HCT116 (cell line): ENCODE data around the gene MSL1. TPM values are rescaled to one million over a fixed set of nuclear protein-coding genes. Genes with fewer than 3 reads are reported as not detected.

Experiments used
- ATAC-seq: fragments of 200-7000 bp; cut with Tn5 transposase; 2 replicates; pipeline ENCODE4 v1.9.1; 2020; ENCODE audit warnings: mild to moderate bottlenecking, moderate library complexity
- BruUV-seq: library from RNA; stranded (reverse); fragments of 400-500 nt; replicated peaks from 2 replicates; lab custom pipeline; 2021; lab: Mats Ljungman, UMichigan
- CTCF ChIA-PET: fragments of 300-600 bp; sonication (Branson Sonifier 250); formaldehyde crosslinking; loops from one replicate; lab custom pipeline; 2021; ENCODE audit warnings: antibody characterized with exemption; lab: Charles Lee
- POLR2A ChIA-PET: fragments of 300-600, 350-600 bp; sonication (Branson Sonifier 250); formaldehyde crosslinking; loops from one replicate; lab custom pipeline; 2021; ENCODE audit warnings: antibody characterized with exemption; lab: Charles Lee
- RAD21 ChIA-PET, 2 experiments: fragments of 300-600 bp; sonication (Branson Sonifier 250); formaldehyde crosslinking; loops; one replicate each; lab custom pipeline; 2023; ENCODE audit warnings: low total read pairs in 2 of 2; ENCODE audit not compliant: uncharacterized antibody in 2 of 2, unreplicated experiment in 2 of 2, low non-redundant PET in 1 of 2; lab: Charles Lee
- DNase-seq: peaks from one replicate; pipeline ENCODE4 v3.0.0-alpha.2; 2010; ENCODE audit warnings: low read depth, low spot score
- H2AFZ ChIP-seq: fragments of 200-600 bp; shearing (Covaris generic), sonication (generic); 2 replicates; pipeline ENCODE4 v1.6.1; 2017; ENCODE audit warnings: low read depth, mixed run types, mixed read lengths, antibody characterized with exemption, low read length; ENCODE audit not compliant: poor library complexity, severe bottlenecking
- H3K27ac ChIP-seq: 2 replicates; pipeline ENCODE4 v1.5.1; 2012; ENCODE audit warnings: low read depth, low read length
- H3K27me3 ChIP-seq: fragments of 200-600 bp; sonication (generic); 2 replicates; pipeline ENCODE4 v1.6.1; 2016; ENCODE audit warnings: mixed run types, low read length, mixed read lengths; ENCODE audit not compliant: insufficient read depth
- H3K36me3 ChIP-seq, 2 experiments: fragments of 200-500 bp in 1 of 2; fragments of 200-600 bp in 1 of 2; sonication (Bioruptor generic) in 1 of 2; sonication (generic) in 1 of 2; 2 replicates each; pipeline versions ENCODE4 v1.5.1 to v1.6.1; 2014 to 2016; ENCODE audit warnings: low read length in 2 of 2, inconsistent platforms in 1 of 2, mixed read lengths in 1 of 2, mixed run types in 1 of 2; ENCODE audit not compliant: insufficient read depth in 2 of 2, control insufficient read depth in 1 of 2
- H3K4me1 ChIP-seq, 2 experiments: fragments of 200-600 bp in 1 of 2; sonication (generic) in 1 of 2; 2 replicates each; pipeline versions ENCODE4 v1.5.1 to v1.6.1; 2012 to 2017; ENCODE audit warnings: low read length in 2 of 2, inconsistent platforms in 1 of 2, mild to moderate bottlenecking in 1 of 2, mixed read lengths in 1 of 2, mixed run types in 1 of 2, moderate library complexity in 1 of 2; ENCODE audit not compliant: insufficient read depth in 2 of 2, control insufficient read depth in 1 of 2
- H3K4me2 ChIP-seq: fragments of 200-600 bp; sonication (generic); 2 replicates; pipeline ENCODE4 v1.6.1; 2017; ENCODE audit warnings: mixed run types, low read length, mixed read lengths
- H3K4me3 ChIP-seq, 2 experiments: fragments of 200-600 bp in 1 of 2; sonication (generic) in 1 of 2; replicated peaks in 1 of 2; 2 replicates each; pipeline ENCODE4 v1.5.1; 2011 to 2016; ENCODE audit warnings: low read length in 2 of 2, control low read depth in 1 of 2, low read depth in 1 of 2, mild to moderate bottlenecking in 1 of 2, mixed read lengths in 1 of 2, mixed run types in 1 of 2
- H3K79me2 ChIP-seq: fragments of 200-600 bp; sonication (generic); 2 replicates; pipeline ENCODE4 v1.6.1; 2017; ENCODE audit warnings: mild to moderate bottlenecking, mixed run types, low read length, moderate library complexity, mixed read lengths; ENCODE audit not compliant: insufficient read depth
- H3K9ac ChIP-seq: fragments of 200-600 bp; sonication (generic); 2 replicates; pipeline ENCODE4 v1.6.1; 2016; ENCODE audit warnings: low read length, mixed read lengths
- H3K9me2 ChIP-seq: fragments of 200-600 bp; sonication (generic), shearing (Covaris generic); 2 replicates; pipeline ENCODE4 v1.6.1; 2017; ENCODE audit warnings: mixed run types, mild to moderate bottlenecking, moderate library complexity; ENCODE audit not compliant: insufficient read depth
- H3K9me3 ChIP-seq, 2 experiments: fragments of 200-500 bp in 1 of 2; fragments of 200-600 bp in 1 of 2; sonication (Bioruptor generic) in 1 of 2; sonication (generic) in 1 of 2; 2 replicates each; pipeline ENCODE4 v1.6.1; 2014 to 2017; ENCODE audit warnings: low read length in 2 of 2, mixed read lengths in 2 of 2, inconsistent platforms in 1 of 2, low read depth in 1 of 2, mild to moderate bottlenecking in 1 of 2, mixed run types in 1 of 2, moderate library complexity in 1 of 2; ENCODE audit not compliant: control insufficient read depth in 1 of 2, insufficient read depth in 1 of 2
- H4K20me1 ChIP-seq: fragments of 200-600 bp; sonication (generic), shearing (Covaris generic); 2 replicates; pipeline ENCODE4 v1.6.1; 2017; ENCODE audit warnings: mixed run types, mild to moderate bottlenecking, moderate library complexity; ENCODE audit not compliant: insufficient read depth
- CEBPB ChIP-seq: IDR thresholded peaks from 2 replicates; pipeline ENCODE4 v1.6.1; 2012; ENCODE audit warnings: low read depth
- CTCF ChIP-seq, 3 experiments: fragments of 200-600 bp in 1 of 3; sonication (generic) in 1 of 3; IDR thresholded peaks in 2 of 3; conservative IDR thresholded peaks in 1 of 3; 2 replicates each; pipeline ENCODE4 v1.5.1; 2012 to 2017; ENCODE audit warnings: low read depth in 2 of 3, low read length in 2 of 3, antibody characterized with exemption in 1 of 3, borderline replicate concordance in 1 of 3, control low read depth in 1 of 3, mild to moderate bottlenecking in 1 of 3, mixed read lengths in 1 of 3, mixed run types in 1 of 3, moderate library complexity in 1 of 3; ENCODE audit not compliant: insufficient read depth in 1 of 3
- EGR1 ChIP-seq: IDR thresholded peaks from 2 replicates; pipeline ENCODE4 v1.6.1; 2012; ENCODE audit warnings: low read depth
- ELF1 ChIP-seq: IDR thresholded peaks from 2 replicates; pipeline ENCODE4 v1.6.1; 2012; ENCODE audit warnings: low read depth, borderline replicate concordance
- EZH2phosphoT487 ChIP-seq: fragments of 200-600 bp; IDR thresholded peaks from 2 replicates; pipeline ENCODE4 v1.6.1; 2018; ENCODE audit warnings: antibody characterized with exemption, borderline replicate concordance
- FOSL1 ChIP-seq: IDR thresholded peaks from 2 replicates; pipeline ENCODE4 v1.6.1; 2012; ENCODE audit warnings: low read depth
- POLR2AphosphoS5 ChIP-seq: IDR thresholded peaks from 2 replicates; pipeline ENCODE4 v1.6.1; 2011; ENCODE audit warnings: mild to moderate bottlenecking, low read depth, low read length, moderate library complexity
- RAD21 ChIP-seq: IDR thresholded peaks from 2 replicates; pipeline ENCODE4 v1.6.1; 2012; ENCODE audit warnings: low read depth, mild to moderate bottlenecking
- SIN3A ChIP-seq: IDR thresholded peaks from 2 replicates; pipeline ENCODE4 v1.6.1; 2012; ENCODE audit warnings: low read depth
- SP1 ChIP-seq: IDR thresholded peaks from 2 replicates; pipeline ENCODE4 v1.6.1; 2012; ENCODE audit warnings: low read depth
- SRF ChIP-seq: IDR thresholded peaks from 2 replicates; pipeline ENCODE4 v1.6.1; 2012; ENCODE audit warnings: low read depth
- TCF7L2 ChIP-seq: IDR thresholded peaks from 2 replicates; pipeline ENCODE4 v1.7.0; 2011; ENCODE audit warnings: borderline replicate concordance, inconsistent platforms; ENCODE audit not compliant: insufficient read depth, insufficient read length; ENCODE audit errors: extremely low read depth
- YY1 ChIP-seq: IDR thresholded peaks from 2 replicates; pipeline ENCODE4 v1.6.1; 2011; ENCODE audit warnings: low read length, low read depth, moderate library complexity, mild to moderate bottlenecking; ENCODE audit not compliant: insufficient replicate concordance; ENCODE audit errors: extremely low read depth
- ZBTB33 ChIP-seq: IDR thresholded peaks from 2 replicates; pipeline ENCODE4 v1.6.1; 2011; ENCODE audit warnings: mild to moderate bottlenecking, low read length, moderate library complexity; ENCODE audit not compliant: insufficient replicate concordance; ENCODE audit errors: extremely low read depth
- ZNF274 ChIP-seq: fragments of 200-500 bp; sonication (Bioruptor generic); IDR thresholded peaks from 2 replicates; pipeline ENCODE4 v1.6.1; 2014; ENCODE audit warnings: mild to moderate bottlenecking, low read depth, low read length, inconsistent platforms
- intact Hi-C: fragments of 100-400 bp; cut with micrococcal nuclease; formaldehyde crosslinking; loops from 2 replicates; pipeline ENCODE4 v1.10.0; 2022
- total RNA-seq: library from RNA; stranded (reverse); gene quantifications from one replicate; pipeline ENCODE4 v1.2.1, GENCODE V29; 2021; ENCODE audit not compliant: unreplicated experiment
- TF ChIP-seq, protein P1 (sequence below): IDR thresholded peaks from 2 replicates; pipeline ENCODE4 v1.6.1; 2012
- TF ChIP-seq, protein P2 (sequence below): IDR thresholded peaks from 2 replicates; pipeline ENCODE4 v1.6.1; 2012

MSL1 gene
- total RNA-seq, 1 experiment from 2014 or later = 67.2 TPM

GRCh38 chr17:40181205-40181604 lies 59.4 kb downstream of the MSL1 start:
- Histone ChIP-seq H3K9me2 (no peaks in the 10 kb centered on the region), H3K9me3 (no peaks in the 10 kb centered on the region), H3K36me3 (peaks cover 0 to 9% of the 10 kb centered on the region in 2 experiments; a peak in 1 of 4 replicates), H3K9ac (peak overlapping the region; percentile 62), H3K4me3 (no peak overlapping the region), H3K27ac (peak overlapping the region; percentile 86), H3K4me1 (peaks cover 49 to 59% of the 10 kb centered on the region in 2 experiments), H4K20me1 (no peaks in the 10 kb centered on the region), H3K27me3 (no peaks in the 10 kb centered on the region), H3K4me2 (peak overlapping the region; percentile 73), H3K79me2 (no peaks in the 10 kb centered on the region), H2AFZ (no peak overlapping the region)
- ATAC-seq (no peak), DNase-seq (no peak)
- TF ChIP-seq, protein P1, sequence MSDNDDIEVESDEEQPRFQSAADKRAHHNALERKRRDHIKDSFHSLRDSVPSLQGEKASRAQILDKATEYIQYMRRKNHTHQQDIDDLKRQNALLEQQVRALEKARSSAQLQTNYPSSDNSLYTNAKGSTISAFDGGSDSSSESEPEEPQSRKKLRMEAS = no peak
- ChIA-PET CTCF (interaction anchor here (0.7 kb wide), 1 partner anchor 28 kb away, joined by 4 read pairs; no protein-coding TSS in a partner anchor), RAD21 (no interaction called here), POLR2A (no interaction called here)
- intact Hi-C loops = no loop called here
- BruUV-seq = no TSS peak

GRCh38 chr17:40182606-40183005 lies 60.8 kb downstream of the MSL1 start:
- no peak overlapping the region for H2AFZ ChIP-seq
- H3K36me3 ChIP-seq = 0 out of 4 replicates have a peak, but pooled peaks cover 0 to 3% of the 10 kb centered on the region in 2 experiments
- RAD21 ChIA-PET = no interaction called here
- BruUV-seq = no TSS peak
- H3K9ac ChIP-seq = no peak overlapping the region
- no peak for ATAC-seq
- no peak for DNase-seq
- no peaks in the 10 kb centered on the region for H3K9me3 ChIP-seq
- CTCF ChIA-PET = no interaction called here
- H3K27me3 ChIP-seq = no peaks in the 10 kb centered on the region
- peaks cover 40 to 46% of the 10 kb centered on the region in 2 experiments for H3K4me1 ChIP-seq
- no peaks in the 10 kb centered on the region for H3K79me2 ChIP-seq
- H3K4me2 ChIP-seq = no peak overlapping the region
- H3K4me3 ChIP-seq = no peak overlapping the region
- no peak overlapping the region for H3K27ac ChIP-seq
- POLR2A ChIA-PET = no interaction called here
- intact Hi-C loops = no loop called here
- H3K9me2 ChIP-seq = no peaks in the 10 kb centered on the region
- H4K20me1 ChIP-seq = no peaks in the 10 kb centered on the region
- no peak for TF ChIP-seq TCF7L2
- TF ChIP-seq CEBPB = no peak
- TF ChIP-seq YY1 = no peak
- TF ChIP-seq EZH2phosphoT487 = no peak
- TF ChIP-seq ELF1 = no peak
- no peak for TF ChIP-seq CTCF (IDR thresholded peaks at IDR 0.05 in 2 of 3, conservative IDR thresholded peaks at IDR 0.05 in 1 of 3; ENCODE audit: borderline replicate concordance in 1 of 3, insufficient read depth in 1 of 3, low read depth in 2 of 3, low read length in 2 of 3)
- no peak for TF ChIP-seq SRF
- TF ChIP-seq, protein P2, sequence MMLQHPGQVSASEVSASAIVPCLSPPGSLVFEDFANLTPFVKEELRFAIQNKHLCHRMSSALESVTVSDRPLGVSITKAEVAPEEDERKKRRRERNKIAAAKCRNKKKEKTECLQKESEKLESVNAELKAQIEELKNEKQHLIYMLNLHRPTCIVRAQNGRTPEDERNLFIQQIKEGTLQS = no peak
- no peak for TF ChIP-seq SIN3A
- no peak for TF ChIP-seq ZBTB33
- TF ChIP-seq POLR2AphosphoS5 = no peak
- TF ChIP-seq SP1 = no peak
- TF ChIP-seq FOSL1 = no peak
- no peak for TF ChIP-seq EGR1
- TF ChIP-seq RAD21 = no peak
- TF ChIP-seq ZNF274 = no peak
